K562 (cell line): ENCODE data around the gene LY6G6F. TPM values are rescaled to one million over a fixed set of nuclear protein-coding genes. Genes with fewer than 3 reads are reported as not detected.
A peak's percentile ranks its signal among the peaks of the same experiment; 100 is the strongest.

ENCODE experiments used
- ATAC-seq: fragments of 200-7000 bp; cut with Tn5 transposase; 3 replicates; pipeline ENCODE4 v1.9.1; 2020; ENCODE audit warnings: moderate library complexity
- BruUV-seq: library from RNA; stranded (reverse); fragments of 400-500 nt; replicated peaks from 2 replicates; lab custom pipeline; 2021; lab: Mats Ljungman, UMichigan
- CTCF ChIA-PET: fragments of 300-600 bp; formaldehyde crosslinking; extraction: SDS; loops from one replicate; lab custom pipeline; 2021; ENCODE audit warnings: low intra/inter-chr PET ratio; lab: Yijun Ruan, JAX
- POLR2A ChIA-PET: fragments of 300-600, 350-650 bp; sonication (Branson Sonifier 250); formaldehyde crosslinking; extraction: SDS; loops from one replicate; lab custom pipeline; 2021; ENCODE audit warnings: antibody characterized with exemption, inconsistent platforms; lab: Yijun Ruan, JAX
- DNase-seq, 4 experiments: peaks; one replicate each; pipeline versions ENCODE4 v3.0.0 to v3.0.0-alpha.2; 2011 to 2018; ENCODE audit warnings: low spot score in 3 of 4, mixed read lengths in 3 of 4; ENCODE audit errors: extremely low read depth in 1 of 4
- FAIRE-seq: peaks from 2 replicates; lab custom pipeline; 2011; peaks lifted over from hg19 to GRCh38; lab: Jason Lieb, UNC
- H2AFZ ChIP-seq: 2 replicates; pipeline ENCODE4 v1.6.0; 2011; ENCODE audit warnings: low read depth, low read length, control low read depth, inconsistent platforms
- H3K27ac ChIP-seq: fragments of 200-600 bp; 3 replicates; pipeline ENCODE4 v1.8.0; 2011; ENCODE audit warnings: low read depth, mild to moderate bottlenecking, control low read depth, inconsistent platforms, low read length, moderate library complexity, mixed read lengths; ENCODE audit errors: extremely low read depth
- H3K27me3 ChIP-seq, 2 experiments: fragments of 300-600 bp in 1 of 2; 2 replicates in 1 of 2; 3 replicates in 1 of 2; pipeline versions ENCODE4 v1.6.0 to v1.8.0; 2011; ENCODE audit warnings: inconsistent platforms in 2 of 2, low read length in 2 of 2, mild to moderate bottlenecking in 1 of 2, mixed read lengths in 1 of 2, moderate library complexity in 1 of 2; ENCODE audit not compliant: control insufficient read depth in 2 of 2, insufficient read depth in 2 of 2
- H3K36me3 ChIP-seq: fragments of 300-600 bp; 3 replicates; pipeline ENCODE4 v1.8.0; 2011; ENCODE audit warnings: mild to moderate bottlenecking, low read length, inconsistent platforms; ENCODE audit not compliant: control insufficient read depth, insufficient read depth
- H3K4me1 ChIP-seq, 2 experiments: fragments of 200-600 bp in 1 of 2; replicated peaks in 1 of 2; 2 replicates in 1 of 2; 3 replicates in 1 of 2; pipeline versions ENCODE4 v1.5.1 to v1.8.0; 2011; ENCODE audit warnings: inconsistent platforms in 2 of 2, low read length in 2 of 2, mild to moderate bottlenecking in 1 of 2, mixed read lengths in 1 of 2, moderate library complexity in 1 of 2; ENCODE audit not compliant: control insufficient read depth in 2 of 2, insufficient read depth in 2 of 2
- H3K4me2 ChIP-seq: 2 replicates; pipeline ENCODE4 v1.6.1; 2011; ENCODE audit warnings: low read length, control low read depth, inconsistent platforms, mixed read lengths; ENCODE audit not compliant: insufficient read depth
- H3K4me3 ChIP-seq: fragments of 200-600 bp; sonication (generic), shearing (Covaris generic); 2 replicates; pipeline ENCODE4 v1.5.1; 2016; ENCODE audit warnings: control low read depth, inconsistent platforms
- H3K79me2 ChIP-seq: fragments of 200-600 bp; 3 replicates; pipeline ENCODE4 v1.8.0; 2011; ENCODE audit warnings: low read length, inconsistent platforms; ENCODE audit not compliant: control insufficient read depth, insufficient read depth
- H3K9ac ChIP-seq, 2 experiments: 2 replicates each; pipeline versions ENCODE4 v1.6.0 to v1.6.1; 2011; ENCODE audit warnings: low read depth in 2 of 2, low read length in 2 of 2, control low read depth in 1 of 2, inconsistent platforms in 1 of 2, mild to moderate bottlenecking in 1 of 2, mixed read lengths in 1 of 2; ENCODE audit not compliant: insufficient read depth in 1 of 2
- H3K9me1 ChIP-seq: one replicate; pipeline ENCODE4 v1.6.0; 2011; ENCODE audit warnings: inconsistent platforms, mild to moderate bottlenecking, low read length, moderate library complexity; ENCODE audit not compliant: control insufficient read depth, insufficient read depth
- H3K9me3 ChIP-seq: replicated peaks from 2 replicates; pipeline ENCODE4 v1.5.1; 2011; ENCODE audit warnings: low read depth, low read length, inconsistent platforms; ENCODE audit not compliant: control insufficient read depth, insufficient read depth
- H4K20me1 ChIP-seq: replicated peaks from 2 replicates; pipeline ENCODE4 v1.6.1; 2011; ENCODE audit warnings: low read length, inconsistent platforms, mixed read lengths; ENCODE audit not compliant: control insufficient read depth, insufficient read depth
- CBX5 ChIP-seq: IDR thresholded peaks from 2 replicates; pipeline ENCODE4 v1.6.1; 2014; ENCODE audit warnings: low read depth, borderline replicate concordance
- HNRNPLL ChIP-seq: fragments of 200-400 bp; formaldehyde crosslinking; IDR thresholded peaks from 2 replicates; pipeline ENCODE4 v1.6.1; 2017; ENCODE audit warnings: low read length, low read depth, mild to moderate bottlenecking; ENCODE audit not compliant: poor library complexity, severe bottlenecking
- KHSRP ChIP-seq: fragments of 450-650 bp; IDR thresholded peaks from 2 replicates; pipeline ENCODE4 v1.6.1; 2017
- MTF1 ChIP-seq: fragments of 250-450 bp; sonication (Bioruptor Pico); IDR thresholded peaks from 2 replicates; pipeline ENCODE4 v1.9.0; 2021; ENCODE audit warnings: moderate library complexity, mild to moderate bottlenecking, inconsistent platforms, borderline replicate concordance
- NONO ChIP-seq, 2 experiments: fragments of 200-400 bp in 1 of 2; fragments of 450-650 bp in 1 of 2; formaldehyde crosslinking in 1 of 2; IDR thresholded peaks; 2 replicates each; pipeline ENCODE4 v1.6.1; 2017; ENCODE audit warnings: low read depth in 2 of 2, mild to moderate bottlenecking in 2 of 2, moderate library complexity in 2 of 2, low read length in 1 of 2
- PATZ1 ChIP-seq: fragments of 250-450 bp; sonication (Bioruptor Pico); IDR thresholded peaks from 2 replicates; pipeline ENCODE4 v1.5.0; 2020; ENCODE audit warnings: mild to moderate bottlenecking, borderline replicate concordance
- SIX5 ChIP-seq, 2 experiments: IDR thresholded peaks; 2 replicates each; pipeline ENCODE4 v1.6.1; 2011; ENCODE audit warnings: low read length in 2 of 2, borderline replicate concordance in 1 of 2, low read depth in 1 of 2, mild to moderate bottlenecking in 1 of 2, moderate library complexity in 1 of 2; ENCODE audit not compliant: insufficient read depth in 1 of 2
- ZNF232 ChIP-seq: sonication (generic); formaldehyde crosslinking; IDR thresholded peaks from 2 replicates; pipeline ENCODE4 v1.8.0; 2022; ENCODE audit warnings: mild to moderate bottlenecking, missing genetic modification reagents
- ZNF354B ChIP-seq: fragments of 250-450 bp; sonication (Bioruptor Pico); IDR thresholded peaks from 2 replicates; pipeline ENCODE4 v1.4.0; 2020
- WGBS: fragments of 100-300 bp; shearing (Covaris generic); methylation state at CpG from one replicate; pipeline ENCODE4 v1.1.6; 2016; ENCODE audit warnings: low coverage, mixed read lengths; ENCODE audit not compliant: insufficient coverage; ENCODE audit errors: missing lambda C conversion rate; 5-methylcytosine and 5-hydroxymethylcytosine counted together
- in situ Hi-C: fragments of 300-500 bp; cut with MboI; formaldehyde crosslinking; loops from 4 replicates; pipeline ENCODE4 v1.15.0; 2018; ENCODE audit warnings: inconsistent platforms, mixed read lengths
- intact Hi-C: fragments of 100-400 bp; cut with micrococcal nuclease; formaldehyde crosslinking; loops from 2 replicates; pipeline ENCODE4 v1.14.2; 2022
- polyA plus RNA-seq, 8 experiments: library from polyadenylated mRNA; depleted of rRNA in 4 of 8; stranded (reverse) in 5 of 8; unstranded in 3 of 8; fragments of >200 nt; fragmentation: Nextera tagmentation in 2 of 8; fragmentation: Illumina TruSeq in 1 of 8; extraction: Ambion mirVana in 2 of 8; extraction: Trizol in 1 of 8; gene quantifications; 2 replicates each; pipeline versions ENCODE4 v1.2.1 to v1.2.3, GENCODE V29; 2011 to 2014; ENCODE audit warnings: inconsistent platforms in 1 of 8, missing spikeins in 1 of 8
- total RNA-seq, 7 experiments: library from RNA; depleted of rRNA in 6 of 7; stranded (reverse); fragments of >200 nt in 6 of 7; fragmentation: Illumina TruSeq in 2 of 7; extraction: Trizol in 2 of 7; gene quantifications; 2 replicates each; pipeline versions ENCODE4 v1.2.1 to v1.2.3, GENCODE V29; 2011 to 2021; ENCODE audit warnings: low replicate concordance in 1 of 7
- TF ChIP-seq, protein P1 (sequence below): sonication (generic); formaldehyde crosslinking; IDR thresholded peaks from 2 replicates; pipeline ENCODE4 v1.9.0; 2022; ENCODE audit warnings: mild to moderate bottlenecking, missing genetic modification reagents
- TF ChIP-seq, protein P2 (sequence below), 2 experiments: fragments of 450-650 bp in 1 of 2; sonication (generic) in 1 of 2; formaldehyde crosslinking in 1 of 2; IDR thresholded peaks in 1 of 2; conservative IDR thresholded peaks in 1 of 2; 2 replicates each; pipeline versions ENCODE4 v1.6.1 to v1.8.1; 2016 to 2023; ENCODE audit warnings: mild to moderate bottlenecking in 2 of 2, moderate library complexity in 2 of 2, inconsistent platforms in 1 of 2, missing genetic modification reagents in 1 of 2

Gene LY6G6F
- total and polyA plus RNA-seq, 9 of the 15 experiments (the other 6 are each of a cell fraction or from before 2014, with no cell fraction given), result 0.14 to 0.50 (median 0.28) TPM; not detected in 2

- TF ChIP-seq PATZ1 (CRISPR knock-in tag), result peak; percentile 81
- TF ChIP-seq HNRNPLL, result peak; percentile 66
These were observed 46.0 kb upstream of the LY6G6F start, which contains the start of gene C6orf47 (continued) for GRCh38 chr6:31660381-31661261.

- Histone ChIP-seq H4K20me1 (peaks cover 8% of the 10 kb centered on the region; the same call in 1 of the 2 replicates), H3K36me3 (peaks cover 52% of the 10 kb centered on the region), H3K4me1 (peaks cover 47 to 65% of the 10 kb centered on the region in 2 experiments), H3K4me2 (peak overlapping the region; percentile 98), H3K9ac (peak overlapping the region; percentile 80 to 93), H3K9me3 (no peaks in the 10 kb centered on the region), H3K79me2 (peaks cover 86% of the 10 kb centered on the region), H3K27ac (peak overlapping the region; percentile 80), H2AFZ (peak overlapping the region; percentile 14), H3K9me1 (no peaks in the 10 kb centered on the region), H3K4me3 (peak overlapping the region; percentile 52), H3K27me3 (no peaks in the 10 kb centered on the region)
- WGBS, result 46% methylated on average over 12 of the region's 12 CpGs
- intact Hi-C loops, result loop anchor here (10.0 kb wide), 1 partner anchor 513 kb away; the partner anchor contains the start of genes AGPAT1 and RNF5
- FAIRE-seq, result no peak
- ChIA-PET CTCF (interaction anchor here (0.9 kb wide), 1 partner anchor 28 kb away, joined by 3 read pairs; no protein-coding TSS in a partner anchor), POLR2A (interaction anchor here (0.6 to 9.8 kb wide), 41 partner anchors 8 to 1311 kb away, joined by 3 to 267 read pairs (median 5); partner anchors contain the start of genes ABHD16A, APOM, BAG6 and CLIC1)
- in situ Hi-C loops, result loop anchor here (5.0 kb wide), 2 partner anchors 114 to 201 kb away; partner anchors contain the start of genes ATP6V1G2, NEU1 and NFKBIL1
- no peak for ATAC-seq
- no peak for DNase-seq
- BruUV-seq, result no TSS peak
- TF ChIP-seq, protein P1, sequence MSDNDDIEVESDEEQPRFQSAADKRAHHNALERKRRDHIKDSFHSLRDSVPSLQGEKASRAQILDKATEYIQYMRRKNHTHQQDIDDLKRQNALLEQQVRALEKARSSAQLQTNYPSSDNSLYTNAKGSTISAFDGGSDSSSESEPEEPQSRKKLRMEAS (CRISPR knock-in tag), result peak; percentile 5; the same call in 1 of the 2 replicates
- 0 out of 2 replicates have a peak, but pooled peaks have one; percentile 46 for TF ChIP-seq ZNF232 (CRISPR knock-in tag)
- TF ChIP-seq KHSRP, result no peak
- no peak for TF ChIP-seq ZNF354B
- TF ChIP-seq SIX5 (IDR thresholded peaks at IDR 0.05; ENCODE audit: borderline replicate concordance in 1 of 2, insufficient read depth in 1 of 2, low read depth in 1 of 2, low read length in 2 of 2), result no peak
- TF ChIP-seq MTF1 (CRISPR knock-in tag), result no peak
- TF ChIP-seq, protein P2, sequence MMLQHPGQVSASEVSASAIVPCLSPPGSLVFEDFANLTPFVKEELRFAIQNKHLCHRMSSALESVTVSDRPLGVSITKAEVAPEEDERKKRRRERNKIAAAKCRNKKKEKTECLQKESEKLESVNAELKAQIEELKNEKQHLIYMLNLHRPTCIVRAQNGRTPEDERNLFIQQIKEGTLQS (IDR thresholded peaks at IDR 0.05), result no peak
- TF ChIP-seq, protein P2 (CRISPR knock-in tag; conservative IDR thresholded peaks at IDR 0.05), result peak; percentile 63; the same call in 1 of the 2 replicates
- TF ChIP-seq CBX5, result no peak
- no peak for TF ChIP-seq NONO (IDR thresholded peaks at IDR 0.05; ENCODE audit: low read depth in 2 of 2, low read length in 1 of 2)
These were observed 45.2 kb upstream of the LY6G6F start for GRCh38 chr6:31661262-31662123.
